BLaER1 treated with 17β-estradiol and CSF1 and Interleukin-3, amounts not matched to agents 10 nM and 100 nM (cell line): ENCODE data around the gene EPHA4.

ENCODE experiments used
- H3K27ac ChIP-seq, 11 experiments: shearing (Covaris generic); formaldehyde crosslinking; 2 replicates each; pipeline ENCODE4 v1.8.1; 2022
- H3K27me3 ChIP-seq, 11 experiments: shearing (Covaris generic); formaldehyde crosslinking; 2 replicates each; pipeline ENCODE4 v1.8.1; 2022
- H3K36me3 ChIP-seq, 11 experiments: shearing (Covaris generic); formaldehyde crosslinking; 2 replicates each; pipeline ENCODE4 v1.8.1; 2022
- H3K4me1 ChIP-seq, 10 experiments: shearing (Covaris generic); formaldehyde crosslinking; 2 replicates each; pipeline ENCODE4 v1.8.1; 2022
- H3K4me2 ChIP-seq, 11 experiments: shearing (Covaris generic); formaldehyde crosslinking; 2 replicates each; pipeline ENCODE4 v1.8.1; 2022
- H3K4me3 ChIP-seq, 10 experiments: shearing (Covaris generic); formaldehyde crosslinking; 2 replicates each; pipeline ENCODE4 v1.8.1; 2022
- H3K9ac ChIP-seq, 11 experiments: shearing (Covaris generic); formaldehyde crosslinking; 2 replicates each; pipeline ENCODE4 v1.8.1; 2022
- H3K9me3 ChIP-seq, 11 experiments: shearing (Covaris generic); formaldehyde crosslinking; replicated peaks in 1 of 11; 2 replicates each; pipeline ENCODE4 v1.8.1; 2022
- H4K20me1 ChIP-seq, 11 experiments: shearing (Covaris generic); formaldehyde crosslinking; 2 replicates each; pipeline ENCODE4 v1.8.1; 2022
- Cebpa-rat ChIP-seq, 11 experiments: shearing (Covaris generic); IDR thresholded peaks; 2 replicates each; pipeline ENCODE4 v1.8.1; 2022

The EPHA4 gene

GRCh38 chr2:221397187-221397586 lies 174.9 kb downstream of the EPHA4 start:
- H3K36me3 ChIP-seq = no peaks in the 10 kb centered on the region
- TF ChIP-seq Cebpa-rat (IDR thresholded peaks at IDR 0.05) = no peak
- no peak overlapping the region for H3K4me3 ChIP-seq
- H3K9me3 ChIP-seq = no peaks in the 10 kb centered on the region
- no peaks in the 10 kb centered on the region for H3K27me3 ChIP-seq
- no peaks in the 10 kb centered on the region for H4K20me1 ChIP-seq
- no peak overlapping the region for H3K27ac ChIP-seq
- no peak overlapping the region for H3K9ac ChIP-seq
- H3K4me2 ChIP-seq = no peak overlapping the region
- 0 out of 20 replicates have a peak, but pooled peaks cover 0 to 3% (median 0%) of the 10 kb centered on the region in 10 experiments for H3K4me1 ChIP-seq

- no peak for TF ChIP-seq Cebpa-rat (IDR thresholded peaks at IDR 0.05)
- no peaks in the 10 kb centered on the region for H4K20me1 ChIP-seq
- H3K27ac ChIP-seq = no peak overlapping the region
- no peak overlapping the region for H3K4me2 ChIP-seq
- no peaks in the 10 kb centered on the region for H3K27me3 ChIP-seq
- H3K9me3 ChIP-seq = no peaks in the 10 kb centered on the region
- 0 out of 20 replicates have a peak, but pooled peaks cover 0 to 3% (median 0%) of the 10 kb centered on the region in 10 experiments for H3K4me1 ChIP-seq
- no peak overlapping the region for H3K4me3 ChIP-seq
- H3K9ac ChIP-seq = no peak overlapping the region
- no peaks in the 10 kb centered on the region for H3K36me3 ChIP-seq
Observed at GRCh38 chr2:221392228-221392881, 179.7 kb downstream of the EPHA4 start.

GRCh38 chr2:221390878-221391277 lies 181.2 kb downstream of the EPHA4 start:
- no peak for TF ChIP-seq Cebpa-rat (IDR thresholded peaks at IDR 0.05)
- Histone ChIP-seq H3K4me2 (no peak overlapping the region), H3K27me3 (no peaks in the 10 kb centered on the region), H3K4me1 (no peaks in the 10 kb centered on the region), H3K9me3 (no peaks in the 10 kb centered on the region), H3K4me3 (no peak overlapping the region), H3K27ac (no peak overlapping the region), H3K36me3 (no peaks in the 10 kb centered on the region), H4K20me1 (no peaks in the 10 kb centered on the region), H3K9ac (no peak overlapping the region)

- no peaks in the 10 kb centered on the region for H3K4me1 ChIP-seq
- no peaks in the 10 kb centered on the region for H3K36me3 ChIP-seq
- no peak overlapping the region for H3K27ac ChIP-seq
- no peak overlapping the region for H3K4me3 ChIP-seq
- no peak overlapping the region for H3K9ac ChIP-seq
- no peaks in the 10 kb centered on the region for H4K20me1 ChIP-seq
- TF ChIP-seq Cebpa-rat (IDR thresholded peaks at IDR 0.05) = no peak
- no peak overlapping the region for H3K4me2 ChIP-seq
- H3K9me3 ChIP-seq = no peaks in the 10 kb centered on the region
- no peaks in the 10 kb centered on the region for H3K27me3 ChIP-seq
Observed at GRCh38 chr2:221389904-221390303, 182.2 kb downstream of the EPHA4 start.

- Histone ChIP-seq H3K9ac (no peak overlapping the region), H3K4me3 (no peak overlapping the region), H3K4me1 (no peaks in the 10 kb centered on the region), H3K27me3 (no peaks in the 10 kb centered on the region), H3K36me3 (no peaks in the 10 kb centered on the region), H3K27ac (no peak overlapping the region), H3K4me2 (no peak overlapping the region), H3K9me3 (no peaks in the 10 kb centered on the region), H4K20me1 (no peaks in the 10 kb centered on the region)
- no peak for TF ChIP-seq Cebpa-rat (IDR thresholded peaks at IDR 0.05)
Observed at GRCh38 chr2:221389421-221389820, 182.7 kb downstream of the EPHA4 start.

- Histone ChIP-seq H3K4me2 (no peak overlapping the region), H3K4me3 (no peak overlapping the region), H3K9ac (no peak overlapping the region)
Observed at GRCh38 chr2:221388891-221389290, 183.2 kb downstream of the EPHA4 start.

GRCh38 chr2:221385716-221386115 lies 186.4 kb downstream of the EPHA4 start:
- Histone ChIP-seq H3K9me3 (no peaks in the 10 kb centered on the region), H3K36me3 (no peaks in the 10 kb centered on the region), H3K9ac (no peak overlapping the region), H3K27me3 (no peaks in the 10 kb centered on the region), H3K4me3 (no peak overlapping the region), H3K4me1 (no peaks in the 10 kb centered on the region), H3K27ac (no peak overlapping the region), H4K20me1 (no peaks in the 10 kb centered on the region), H3K4me2 (no peak overlapping the region)
- no peak for TF ChIP-seq Cebpa-rat (IDR thresholded peaks at IDR 0.05)

More at GRCh38 chr2:221388891-221389290, 183.2 kb downstream of the EPHA4 start:
- Histone ChIP-seq H3K27ac (no peak overlapping the region), H4K20me1 (no peaks in the 10 kb centered on the region), H3K4me1 (no peaks in the 10 kb centered on the region), H3K36me3 (no peaks in the 10 kb centered on the region), H3K27me3 (no peaks in the 10 kb centered on the region), H3K9me3 (no peaks in the 10 kb centered on the region)
- no peak for TF ChIP-seq Cebpa-rat (IDR thresholded peaks at IDR 0.05)

- Histone ChIP-seq H3K4me2 (no peak overlapping the region), H3K4me3 (no peak overlapping the region), H4K20me1 (no peaks in the 10 kb centered on the region), H3K36me3 (no peaks in the 10 kb centered on the region), H3K27me3 (no peaks in the 10 kb centered on the region), H3K9ac (no peak overlapping the region), H3K9me3 (no peaks in the 10 kb centered on the region), H3K27ac (no peak overlapping the region), H3K4me1 (no peaks in the 10 kb centered on the region)
- TF ChIP-seq Cebpa-rat (IDR thresholded peaks at IDR 0.05) = no peak
Observed at GRCh38 chr2:221381928-221382488, 190.1 kb downstream of the EPHA4 start.

GRCh38 chr2:221380686-221381085 lies 191.4 kb downstream of the EPHA4 start:
- H3K9ac ChIP-seq = no peak overlapping the region
- H4K20me1 ChIP-seq = no peaks in the 10 kb centered on the region
- no peak overlapping the region for H3K4me3 ChIP-seq
- H3K27ac ChIP-seq = no peak overlapping the region
- H3K4me2 ChIP-seq = no peak overlapping the region
- no peaks in the 10 kb centered on the region for H3K9me3 ChIP-seq
- TF ChIP-seq Cebpa-rat (IDR thresholded peaks at IDR 0.05) = no peak
- no peaks in the 10 kb centered on the region for H3K36me3 ChIP-seq
- no peaks in the 10 kb centered on the region for H3K27me3 ChIP-seq
- no peaks in the 10 kb centered on the region for H3K4me1 ChIP-seq

- no peak overlapping the region for H3K4me3 ChIP-seq
- H3K9me3 ChIP-seq = no peaks in the 10 kb centered on the region
- TF ChIP-seq Cebpa-rat (IDR thresholded peaks at IDR 0.05) = no peak
- H3K4me2 ChIP-seq = no peak overlapping the region
- no peaks in the 10 kb centered on the region for H3K4me1 ChIP-seq
- no peak overlapping the region for H3K27ac ChIP-seq
- H3K36me3 ChIP-seq = no peaks in the 10 kb centered on the region
- no peaks in the 10 kb centered on the region for H3K27me3 ChIP-seq
- H3K9ac ChIP-seq = no peak overlapping the region
- no peaks in the 10 kb centered on the region for H4K20me1 ChIP-seq
Observed at GRCh38 chr2:221380062-221380461, 192.0 kb downstream of the EPHA4 start.
